Measurements from ENCODE around the gene SLC22A24.
"Not testable (repeated sequence)": the region's sequence is repeated elsewhere in the genome, so short reads cannot be mapped to it uniquely, and the experiment has no call there.

Gene SLC22A24

DNA sequence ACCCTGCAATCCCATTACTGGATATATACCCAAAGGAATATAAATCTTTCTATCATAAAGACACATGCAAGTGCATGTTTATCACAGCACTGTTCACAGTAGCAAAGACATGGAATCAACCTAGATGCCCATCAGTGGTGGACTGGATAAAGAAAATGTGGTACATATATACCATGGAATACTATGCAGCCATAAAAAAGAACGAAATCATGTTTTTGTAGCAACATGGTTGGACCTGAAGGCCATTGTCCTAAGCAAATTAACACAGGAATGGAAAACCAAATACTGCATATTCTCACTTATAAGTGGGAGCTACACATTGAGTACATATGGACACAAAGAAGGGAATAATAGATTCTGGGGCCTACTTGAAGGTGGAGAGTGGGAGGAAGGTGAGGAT, 97.8 kb downstream of the SLC22A24 start:
- not testable (repeated sequence) for DNase-seq (ENCODE audit: low read depth); H3K4me3 ChIP-seq (ENCODE audit: low read length); H3K27me3 ChIP-seq (replicated peaks; ENCODE audit: control insufficient read depth, insufficient read depth, low read length); H3K36me3 ChIP-seq (ENCODE audit: control insufficient read depth, insufficient read depth, low read length, severe bottlenecking); H3K9ac ChIP-seq (ENCODE audit: low read length); H3K4me1 ChIP-seq (ENCODE audit: control insufficient read depth, insufficient read depth, low read length); H3K9me3 ChIP-seq (ENCODE audit: control insufficient read depth, low read length)

DNA sequence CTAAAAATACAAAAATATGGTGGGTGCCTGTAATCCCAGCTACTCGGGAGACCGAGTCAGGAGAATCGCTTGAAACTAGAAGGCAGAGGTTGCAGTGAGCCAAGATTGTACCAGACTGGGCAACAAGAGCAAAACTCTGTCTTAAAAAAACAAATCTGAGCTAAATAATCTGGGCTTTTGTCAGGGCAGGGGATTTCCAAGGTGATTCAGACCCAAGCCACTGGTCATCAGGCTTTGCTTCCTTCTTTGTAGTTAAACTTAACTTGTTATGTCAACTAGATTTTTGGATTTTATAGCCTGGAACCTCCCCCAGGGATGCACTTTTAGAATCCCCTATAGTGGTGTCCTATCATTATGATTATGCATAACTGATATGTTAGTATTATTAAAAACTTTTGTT, 101.4 kb downstream of the SLC22A24 start:
- H3K9ac ChIP-seq (ENCODE audit: low read length): no peak overlapping the region
- H3K4me1 ChIP-seq (ENCODE audit: control insufficient read depth, insufficient read depth, low read length): no peaks in the 10 kb centered on the region
- no peaks in the 10 kb centered on the region for H3K9me3 ChIP-seq (ENCODE audit: control insufficient read depth, low read length)
- no peaks in the 10 kb centered on the region for H3K36me3 ChIP-seq (ENCODE audit: control insufficient read depth, insufficient read depth, low read length, severe bottlenecking)
- no peak for DNase-seq (ENCODE audit: low read depth)
- no peak overlapping the region for H3K4me3 ChIP-seq (ENCODE audit: low read length)
- no peaks in the 10 kb centered on the region for H3K27me3 ChIP-seq (replicated peaks; ENCODE audit: control insufficient read depth, insufficient read depth, low read length)

DNA sequence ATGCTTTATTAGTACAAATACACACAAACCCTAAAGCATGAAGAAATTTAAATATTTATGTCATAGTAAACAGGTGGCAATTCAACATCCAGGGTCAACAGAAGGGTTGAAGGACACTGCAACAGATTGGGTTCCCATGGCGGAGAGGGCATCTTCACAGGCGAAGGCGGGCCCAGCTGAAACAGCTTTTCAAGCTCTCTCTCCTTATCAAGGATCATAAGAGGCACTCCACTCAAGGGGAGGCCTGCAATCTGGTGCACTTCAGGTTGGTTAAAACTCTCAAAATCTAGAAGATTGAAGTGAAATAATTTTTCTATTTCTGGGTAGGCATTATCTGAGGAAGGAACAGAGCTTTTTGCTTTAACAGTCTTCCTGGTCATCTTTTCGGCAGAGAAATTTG, 111.6 kb downstream of the SLC22A24 start:
- Histone ChIP-seq H3K9ac (ENCODE audit: low read length) (no peak overlapping the region), H3K4me3 (ENCODE audit: low read length) (no peak overlapping the region), H3K36me3 (ENCODE audit: control insufficient read depth, insufficient read depth, low read length, severe bottlenecking) (no peaks in the 10 kb centered on the region), H3K9me3 (ENCODE audit: control insufficient read depth, low read length) (peaks cover 2% of the 10 kb centered on the region), H3K4me1 (ENCODE audit: control insufficient read depth, insufficient read depth, low read length) (no peaks in the 10 kb centered on the region), H3K27me3 (replicated peaks; ENCODE audit: control insufficient read depth, insufficient read depth, low read length) (peaks cover 31% of the 10 kb centered on the region)
- DNase-seq (ENCODE audit: low read depth): no peak
